ENCODE measurements around the gene TEK.

TEK gene

DNA sequence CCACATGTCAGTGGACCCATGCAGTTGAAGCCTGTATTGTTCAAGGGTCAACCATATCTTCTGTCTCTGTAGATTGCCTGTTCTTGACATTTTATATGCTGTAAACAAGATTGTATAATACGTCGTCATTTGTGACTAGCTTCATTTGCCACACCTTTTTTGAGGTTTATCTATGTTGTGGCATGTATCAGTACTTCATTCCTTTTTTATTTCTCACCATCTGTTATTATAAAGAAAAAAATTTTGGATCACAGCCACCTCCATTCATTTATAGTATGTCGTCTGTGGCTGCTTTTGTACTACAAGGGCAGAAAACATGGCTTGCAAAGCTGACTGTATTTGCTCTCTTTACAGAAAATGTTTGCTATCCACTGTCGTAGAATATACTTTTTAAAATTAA, 72.4 kb downstream of the TEK start:
- DNase-seq (ENCODE audit: low spot score) = no peak

DNA sequence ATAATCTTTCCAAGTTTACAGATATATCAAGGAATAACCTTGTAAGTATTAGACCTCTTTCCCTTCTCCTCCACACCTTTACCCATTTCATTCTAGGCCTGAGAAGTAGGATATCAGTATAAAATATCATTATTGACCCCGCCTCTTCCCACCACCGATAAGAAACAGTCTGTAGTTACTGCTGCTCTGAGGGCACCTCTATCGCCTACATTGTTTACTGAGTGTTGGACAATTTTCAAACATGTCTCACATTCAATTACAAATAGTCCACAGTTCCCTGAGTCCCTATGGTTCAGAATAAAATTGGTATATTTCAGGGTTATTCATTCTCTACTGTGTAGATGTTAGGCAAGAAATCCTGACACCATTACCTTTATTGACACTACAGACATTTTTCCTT, 73.4 kb downstream of the TEK start:
- DNase-seq (ENCODE audit: low spot score) = no peak

- DNase-seq (ENCODE audit: low spot score) = no peak
Measured at GRCh38 chr9:27183131-27183530, 74.1 kb downstream of the TEK start.

- no peak for DNase-seq (ENCODE audit: low spot score)
Measured at GRCh38 chr9:27183701-27184100, 74.7 kb downstream of the TEK start.

DNA sequence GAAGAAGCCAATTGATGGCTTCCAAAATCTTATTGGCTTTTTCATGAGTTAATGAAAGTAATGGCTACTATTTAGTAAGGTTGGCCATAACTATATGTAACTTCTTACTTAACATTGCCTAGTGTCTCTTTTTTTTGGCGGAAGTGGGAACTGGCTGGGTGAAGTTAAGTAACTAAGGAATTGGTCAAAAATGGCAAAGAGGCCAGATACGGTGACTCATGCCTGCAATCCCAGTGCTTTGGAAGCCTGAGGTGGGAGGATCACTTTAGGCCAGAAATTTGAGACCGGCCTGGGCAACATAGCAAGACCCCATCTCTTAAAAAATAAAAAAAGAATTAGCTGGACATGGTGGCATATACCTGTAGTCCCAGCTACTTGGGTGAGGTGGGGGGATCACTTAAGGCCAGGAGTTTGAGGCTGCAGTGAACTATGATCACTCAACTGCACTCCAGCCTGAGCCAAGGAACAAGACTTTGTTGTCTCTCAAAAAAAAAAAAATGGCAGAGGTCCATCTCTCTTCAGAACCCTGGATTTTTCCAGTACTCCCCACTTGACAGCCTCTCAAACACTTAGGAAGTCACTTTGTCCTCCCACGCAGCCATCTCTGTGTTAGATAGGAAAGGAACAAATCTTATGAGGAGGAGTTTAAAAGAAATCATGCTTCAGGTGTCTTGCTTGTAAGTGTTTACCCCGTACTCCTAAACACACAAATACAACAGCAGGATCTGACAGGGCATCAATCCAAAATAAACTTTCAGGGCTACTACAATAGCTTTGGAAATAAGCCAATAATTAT, 75.7 kb downstream of the TEK start:
- no peak for DNase-seq (ENCODE audit: low spot score)

DNA sequence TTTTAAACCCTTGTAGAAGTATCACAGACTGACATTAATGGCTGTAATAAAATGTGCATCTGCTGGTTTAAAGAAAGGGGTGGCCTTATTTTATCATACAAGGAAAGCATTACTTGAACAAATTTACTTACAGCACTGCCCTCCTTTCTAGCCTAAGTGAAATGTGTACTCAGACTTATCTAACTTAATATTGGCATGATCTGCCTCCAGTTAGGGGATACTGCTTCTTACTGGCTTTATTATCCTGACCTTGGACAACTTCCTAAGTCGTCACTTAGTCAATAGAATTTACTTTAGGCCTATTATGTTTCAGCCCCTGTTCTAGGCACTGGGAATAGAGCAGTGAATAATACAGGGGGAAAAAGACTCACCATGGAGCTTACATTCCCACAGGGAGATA, 79.4 kb downstream of the TEK start:
- no peak for DNase-seq (ENCODE audit: low spot score)

DNA sequence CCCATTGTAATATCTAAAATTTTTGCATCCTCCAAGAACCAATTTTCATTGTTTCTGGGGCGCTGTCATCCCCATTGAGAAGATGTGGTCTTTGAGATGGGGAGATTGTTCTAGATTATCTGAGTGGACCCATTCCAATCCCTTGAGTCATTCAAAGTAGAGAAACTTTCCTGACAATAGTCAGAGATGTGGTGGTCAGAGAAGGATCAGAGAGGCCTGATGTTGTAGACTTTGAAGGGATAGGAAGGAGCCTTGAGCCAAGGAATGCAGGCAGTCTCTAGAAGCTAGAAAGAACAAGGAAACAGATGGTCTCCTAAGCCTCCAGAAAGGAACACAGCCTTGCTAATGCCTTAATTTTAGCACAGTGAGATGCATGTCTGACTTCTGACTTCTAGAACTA, 80.4 kb downstream of the TEK start:
- DNase-seq (ENCODE audit: low spot score) = peak; percentile 60

GRCh38 chr9:27192291-27192960, 83.4 kb downstream of the TEK start:
- DNase-seq (ENCODE audit: low spot score) = peak; percentile 11

DNA sequence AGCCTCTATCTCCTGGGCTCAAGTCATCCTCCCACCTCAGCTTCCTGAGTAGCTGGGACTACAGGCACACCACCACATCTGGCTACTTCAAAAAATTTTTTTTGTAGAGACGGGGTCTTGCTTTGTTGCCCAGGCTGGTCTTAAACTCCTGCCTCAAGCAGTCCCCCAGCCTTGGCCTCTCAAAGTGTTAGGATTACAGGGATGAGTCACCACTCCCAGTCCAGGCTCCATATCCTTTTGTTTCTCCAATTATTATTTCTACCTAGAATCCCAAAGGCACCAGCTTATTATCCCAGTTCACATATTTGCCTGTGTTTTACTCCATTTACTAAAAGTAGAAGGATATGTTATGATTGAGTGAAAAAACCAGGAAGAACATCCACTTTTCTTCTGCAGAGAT, 84.9 kb downstream of the TEK start:
- no peak for DNase-seq (ENCODE audit: low spot score)

DNA sequence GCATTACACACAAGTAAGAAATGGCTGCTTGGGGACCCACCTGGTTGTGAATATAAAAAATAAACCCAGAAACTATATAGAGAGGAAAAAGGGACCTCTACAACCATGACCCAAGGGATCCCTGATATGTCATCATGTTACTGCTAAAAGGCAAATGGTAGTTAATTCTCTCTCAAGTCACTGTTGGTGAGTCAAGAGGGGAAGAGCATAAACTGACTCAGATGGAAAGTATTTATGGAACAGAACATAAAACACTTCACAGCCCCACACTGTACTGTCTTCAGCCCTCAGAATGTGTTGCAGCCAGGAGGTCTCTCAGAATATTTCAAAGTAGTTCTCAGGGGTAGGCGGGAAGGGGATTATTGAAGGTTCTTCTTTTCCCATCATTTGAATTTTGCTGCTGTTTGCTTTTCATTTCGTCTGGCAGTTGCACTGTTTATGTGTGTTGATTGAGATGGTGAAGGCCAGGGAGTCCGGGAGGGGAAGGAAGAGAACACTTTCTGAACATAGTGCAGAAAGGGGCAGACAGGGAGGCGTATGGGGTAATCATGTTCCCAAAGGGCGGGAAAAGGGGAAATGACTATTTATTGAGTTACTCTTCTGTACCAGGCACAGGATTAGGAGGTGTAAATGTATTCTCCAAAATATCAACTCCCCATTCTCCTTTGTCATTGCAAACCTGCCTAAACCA, 85.5 kb downstream of the TEK start:
- peak; percentile 94 for DNase-seq (ENCODE audit: low spot score)

DNA sequence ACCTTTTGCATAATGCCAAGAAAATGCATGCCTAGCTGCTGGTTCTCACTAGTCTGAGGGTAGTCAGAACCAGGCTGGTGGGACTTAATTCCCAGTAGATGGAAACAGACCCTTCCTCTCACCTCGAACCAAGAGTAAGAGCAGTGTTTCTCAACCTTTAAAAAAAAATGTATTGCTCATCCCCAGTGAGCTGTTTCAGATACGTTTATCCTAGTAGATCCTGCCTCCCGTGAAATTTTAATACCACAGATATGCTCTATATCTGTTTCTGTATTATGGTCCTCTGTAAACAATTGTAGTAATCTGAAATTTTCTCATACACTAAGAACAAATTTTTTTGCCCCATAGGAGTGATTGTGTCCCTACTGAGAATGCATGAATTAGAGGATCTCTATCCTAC, 86.2 kb downstream of the TEK start:
- no peak for DNase-seq (ENCODE audit: low spot score)

DNA sequence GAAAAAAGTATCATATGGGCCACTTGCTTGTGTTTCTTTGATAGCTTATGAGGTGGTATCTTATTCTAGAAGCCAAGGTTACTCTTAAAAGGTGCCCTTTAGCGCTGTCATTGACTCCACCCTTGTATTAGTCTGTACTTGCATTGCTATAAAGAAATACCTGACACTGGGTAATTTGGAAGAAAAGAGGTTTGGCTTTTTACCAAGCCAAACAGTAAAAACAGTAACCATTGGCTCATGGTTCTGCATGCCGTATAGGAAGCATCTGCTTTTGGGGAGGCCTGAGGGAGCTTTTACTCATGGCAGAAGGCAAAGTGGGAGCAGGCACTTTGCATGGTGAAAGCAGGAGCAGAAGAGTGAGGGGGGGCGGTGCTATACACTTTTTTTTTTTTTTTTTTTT, 87.4 kb downstream of the TEK start:
- no peak for DNase-seq (ENCODE audit: low spot score)

GRCh38 chr9:27198190-27198589, 89.2 kb downstream of the TEK start:
- no peak for DNase-seq (ENCODE audit: low spot score)

- no peak for DNase-seq (ENCODE audit: low spot score)
Measured at GRCh38 chr9:27202056-27202455, 93.0 kb downstream of the TEK start.

- DNase-seq (ENCODE audit: low spot score) = no peak
Measured at GRCh38 chr9:27203783-27204182, 94.8 kb downstream of the TEK start.

DNA sequence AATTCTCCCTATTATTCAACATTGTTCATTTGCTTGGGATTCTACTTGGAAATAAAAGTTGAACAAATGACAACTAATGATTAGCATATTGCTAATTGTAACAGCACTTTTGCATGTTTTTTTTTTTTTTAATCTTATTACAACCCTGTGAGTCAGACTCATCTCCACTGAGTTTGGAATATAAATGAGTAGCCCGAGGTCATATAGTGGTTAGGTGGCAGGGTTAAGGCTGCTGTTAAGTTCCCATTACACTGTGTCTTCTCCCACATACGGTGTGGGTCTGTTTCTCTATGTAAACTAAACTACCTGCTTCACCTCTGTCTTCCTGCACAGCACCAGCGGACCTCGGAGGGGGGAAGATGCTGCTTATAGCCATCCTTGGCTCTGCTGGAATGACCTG, 95.6 kb downstream of the TEK start:
- no peak for DNase-seq (ENCODE audit: low spot score)

DNA sequence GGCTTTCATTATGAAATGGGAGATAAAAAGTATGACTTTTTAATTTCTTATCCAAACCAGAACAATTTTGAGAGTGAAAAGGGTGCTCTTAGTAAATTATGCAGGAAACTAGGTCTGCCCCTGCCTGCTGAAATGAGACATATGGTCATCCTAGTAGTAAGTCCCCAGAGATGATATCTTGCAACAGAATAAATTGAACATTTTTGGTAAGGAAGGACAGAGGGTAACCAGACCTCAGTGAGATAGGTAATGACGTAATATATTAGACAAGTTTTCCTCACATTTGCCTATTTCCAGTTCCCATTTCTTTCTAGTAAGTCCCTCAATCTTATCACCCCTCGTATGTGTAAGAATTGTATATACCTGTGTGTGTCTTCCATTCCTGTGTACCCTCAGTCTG, 96.2 kb downstream of the TEK start:
- DNase-seq (ENCODE audit: low spot score) = no peak

DNA sequence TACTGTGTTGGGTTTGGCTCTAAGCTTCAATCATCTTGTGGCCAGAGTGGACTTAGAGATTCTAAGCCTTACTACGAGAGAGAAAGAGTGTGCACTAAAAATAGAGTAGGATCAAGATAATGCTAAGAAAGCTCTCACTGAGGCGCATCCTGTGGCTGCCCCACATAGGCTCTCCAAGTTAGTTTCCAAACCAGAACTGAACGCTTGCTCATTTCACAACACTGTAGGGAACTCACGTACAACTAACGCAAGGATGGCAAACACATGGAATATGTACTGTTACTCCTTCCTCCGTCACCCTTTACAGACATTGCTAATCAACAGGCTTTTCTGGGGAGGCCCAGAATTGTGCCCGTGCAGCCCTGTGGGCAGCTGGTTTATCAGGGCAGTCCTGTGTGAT, 97.0 kb downstream of the TEK start:
- DNase-seq (ENCODE audit: low spot score) = no peak

- DNase-seq (ENCODE audit: low spot score) = no peak
Measured at GRCh38 chr9:27209034-27209433, 100.0 kb downstream of the TEK start.

- DNase-seq (ENCODE audit: low spot score) = no peak
Measured at GRCh38 chr9:27210588-27210987, 101.6 kb downstream of the TEK start.

- no peak for DNase-seq (ENCODE audit: low spot score)
Measured at GRCh38 chr9:27212191-27212590, 103.2 kb downstream of the TEK start.

DNA sequence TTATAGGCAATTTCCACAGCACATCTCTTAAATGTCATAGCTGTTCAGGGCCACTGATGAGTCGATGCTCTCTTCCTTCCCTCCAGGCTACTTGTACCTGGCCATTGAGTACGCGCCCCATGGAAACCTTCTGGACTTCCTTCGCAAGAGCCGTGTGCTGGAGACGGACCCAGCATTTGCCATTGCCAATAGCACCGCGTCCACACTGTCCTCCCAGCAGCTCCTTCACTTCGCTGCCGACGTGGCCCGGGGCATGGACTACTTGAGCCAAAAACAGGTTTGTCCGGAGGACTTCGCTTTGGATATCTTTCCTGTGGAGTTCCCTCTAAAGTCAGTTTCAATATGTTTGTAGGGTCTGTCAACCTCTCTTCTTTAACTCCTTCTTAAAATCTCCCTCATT, 103.6 kb downstream of the TEK start:
- no peak for DNase-seq (ENCODE audit: low spot score)

DNA sequence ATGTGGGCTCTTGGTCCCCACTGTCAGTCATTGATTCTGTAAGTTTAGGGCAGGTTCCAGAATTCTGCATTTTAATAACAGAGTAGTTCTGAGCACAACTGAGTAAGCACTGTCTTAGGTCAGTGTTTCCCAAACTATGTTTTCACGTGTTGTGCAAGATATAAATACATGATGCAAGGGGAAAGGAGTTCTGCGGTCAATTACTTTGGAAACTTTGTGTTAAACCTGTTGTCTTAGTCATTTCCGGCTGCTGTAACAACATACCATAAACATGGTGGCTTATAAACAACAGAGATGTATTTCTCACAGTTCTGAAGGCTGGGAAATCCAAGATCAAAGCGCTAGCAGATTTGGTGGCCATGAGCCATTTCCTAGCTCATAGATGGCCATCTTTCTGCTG, 118.2 kb downstream of the TEK start:
- no peak for DNase-seq (ENCODE audit: low spot score)
